Measurements from ENCODE around the gene SUMF1.
"Not testable (repeated sequence)": the region's sequence is repeated elsewhere in the genome, so short reads cannot be mapped to it uniquely, and the experiment has no call there.

SUMF1 gene

GRCh38 chr3:4461468-4462090, 5.5 kb downstream of the SUMF1 start:
- H3K9me3 Mint-ChIP-seq = no peaks in the 10 kb centered on the region
- no peak overlapping the region for H3K4me3 Mint-ChIP-seq
- H3K27ac Mint-ChIP-seq = no peak overlapping the region

GRCh38 chr3:4460334-4460733, 6.7 kb downstream of the SUMF1 start:
- H3K9me3 Mint-ChIP-seq = no peaks in the 10 kb centered on the region
- no peak overlapping the region for H3K27ac Mint-ChIP-seq
- no peak for DNase-seq (ENCODE audit: low spot score)
- H3K4me3 Mint-ChIP-seq = no peak overlapping the region
- H3K36me3 Mint-ChIP-seq (ENCODE audit: low read depth) = no peaks in the 10 kb centered on the region
- no peaks in the 10 kb centered on the region for H3K27me3 Mint-ChIP-seq (ENCODE audit: low read depth)
- H3K4me1 Mint-ChIP-seq (ENCODE audit: low read depth) = peaks cover 6% of the 10 kb centered on the region

More at GRCh38 chr3:4461468-4462090, 5.5 kb downstream of the SUMF1 start:
- no peak for DNase-seq (ENCODE audit: low spot score)
- Mint-ChIP-seq H3K36me3 (ENCODE audit: low read depth) (no peaks in the 10 kb centered on the region), H3K4me1 (ENCODE audit: low read depth) (peaks cover 11% of the 10 kb centered on the region), H3K27me3 (ENCODE audit: low read depth) (no peaks in the 10 kb centered on the region)

- Mint-ChIP-seq H3K27ac (no peak overlapping the region), H3K36me3 (ENCODE audit: low read depth) (no peaks in the 10 kb centered on the region), H3K9me3 (no peaks in the 10 kb centered on the region), H3K4me1 (ENCODE audit: low read depth) (peaks cover 6% of the 10 kb centered on the region), H3K4me3 (no peak overlapping the region), H3K27me3 (ENCODE audit: low read depth) (no peaks in the 10 kb centered on the region)
- DNase-seq (ENCODE audit: low spot score) = no peak
These were observed 8.1 kb downstream of the SUMF1 start for GRCh38 chr3:4458961-4459360.

- not testable (repeated sequence) for H3K27ac Mint-ChIP-seq; DNase-seq (ENCODE audit: low spot score); H3K4me1 Mint-ChIP-seq (ENCODE audit: low read depth); H3K9me3 Mint-ChIP-seq; H3K4me3 Mint-ChIP-seq; H3K36me3 Mint-ChIP-seq (ENCODE audit: low read depth); H3K27me3 Mint-ChIP-seq (ENCODE audit: low read depth)
These were observed 10.3 kb downstream of the SUMF1 start for GRCh38 chr3:4456780-4457179.

- H3K4me1 Mint-ChIP-seq (ENCODE audit: low read depth) = no peaks in the 10 kb centered on the region
- H3K36me3 Mint-ChIP-seq (ENCODE audit: low read depth) = peaks cover 2% of the 10 kb centered on the region
- H3K9me3 Mint-ChIP-seq = no peaks in the 10 kb centered on the region
- no peaks in the 10 kb centered on the region for H3K27me3 Mint-ChIP-seq (ENCODE audit: low read depth)
- no peak for DNase-seq (ENCODE audit: low spot score)
- H3K27ac Mint-ChIP-seq = no peak overlapping the region
- no peak overlapping the region for H3K4me3 Mint-ChIP-seq
These were observed 12.9 kb downstream of the SUMF1 start for GRCh38 chr3:4454142-4454541.

GRCh38 chr3:4449043-4449805, 17.8 kb downstream of the SUMF1 start:
- no peaks in the 10 kb centered on the region for H3K4me1 Mint-ChIP-seq (ENCODE audit: low read depth)
- DNase-seq (ENCODE audit: low spot score) = no peak
- H3K4me3 Mint-ChIP-seq = no peak overlapping the region
- peaks cover 2% of the 10 kb centered on the region for H3K36me3 Mint-ChIP-seq (ENCODE audit: low read depth)
- no peaks in the 10 kb centered on the region for H3K9me3 Mint-ChIP-seq
- no peak overlapping the region for H3K27ac Mint-ChIP-seq
- H3K27me3 Mint-ChIP-seq (ENCODE audit: low read depth) = no peaks in the 10 kb centered on the region

GRCh38 chr3:4448187-4448586, 18.9 kb downstream of the SUMF1 start:
- Mint-ChIP-seq H3K27me3 (ENCODE audit: low read depth) (no peaks in the 10 kb centered on the region), H3K4me3 (no peak overlapping the region), H3K36me3 (ENCODE audit: low read depth) (peaks cover 2% of the 10 kb centered on the region), H3K27ac (no peak overlapping the region), H3K4me1 (ENCODE audit: low read depth) (no peaks in the 10 kb centered on the region), H3K9me3 (no peaks in the 10 kb centered on the region)
- no peak for DNase-seq (ENCODE audit: low spot score)

GRCh38 chr3:4447295-4447999, 19.6 kb downstream of the SUMF1 start:
- no peak overlapping the region for H3K27ac Mint-ChIP-seq
- H3K27me3 Mint-ChIP-seq (ENCODE audit: low read depth) = no peaks in the 10 kb centered on the region
- no peaks in the 10 kb centered on the region for H3K4me1 Mint-ChIP-seq (ENCODE audit: low read depth)
- H3K36me3 Mint-ChIP-seq (ENCODE audit: low read depth) = peaks cover 3% of the 10 kb centered on the region
- no peak for DNase-seq (ENCODE audit: low spot score)
- no peaks in the 10 kb centered on the region for H3K9me3 Mint-ChIP-seq
- H3K4me3 Mint-ChIP-seq = no peak overlapping the region

- H3K9me3 Mint-ChIP-seq = no peaks in the 10 kb centered on the region
- peaks cover 4% of the 10 kb centered on the region for H3K36me3 Mint-ChIP-seq (ENCODE audit: low read depth)
- H3K27me3 Mint-ChIP-seq (ENCODE audit: low read depth) = no peaks in the 10 kb centered on the region
- no peak for DNase-seq (ENCODE audit: low spot score)
- no peak overlapping the region for H3K27ac Mint-ChIP-seq
- no peaks in the 10 kb centered on the region for H3K4me1 Mint-ChIP-seq (ENCODE audit: low read depth)
- no peak overlapping the region for H3K4me3 Mint-ChIP-seq
These were observed 26.1 kb downstream of the SUMF1 start for GRCh38 chr3:4440951-4441350.

GRCh38 chr3:4438296-4438695, 28.8 kb downstream of the SUMF1 start:
- Mint-ChIP-seq H3K9me3 (no peaks in the 10 kb centered on the region), H3K27ac (no peak overlapping the region), H3K27me3 (ENCODE audit: low read depth) (no peaks in the 10 kb centered on the region), H3K4me3 (no peak overlapping the region), H3K36me3 (ENCODE audit: low read depth) (peaks cover 7% of the 10 kb centered on the region), H3K4me1 (ENCODE audit: low read depth) (no peaks in the 10 kb centered on the region)
- DNase-seq (ENCODE audit: low spot score) = no peak

- Mint-ChIP-seq H3K4me3 (no peak overlapping the region), H3K36me3 (ENCODE audit: low read depth) (peaks cover 24% of the 10 kb centered on the region), H3K27me3 (ENCODE audit: low read depth) (no peaks in the 10 kb centered on the region)
These were observed 34.8 kb downstream of the SUMF1 start for GRCh38 chr3:4432259-4432658.

GRCh38 chr3:4429648-4430350, 37.3 kb downstream of the SUMF1 start:
- DNase-seq (ENCODE audit: low spot score) = no peak
- no peak overlapping the region for H3K4me3 Mint-ChIP-seq
- peaks cover 24% of the 10 kb centered on the region for H3K36me3 Mint-ChIP-seq (ENCODE audit: low read depth)
- no peak overlapping the region for H3K27ac Mint-ChIP-seq
- H3K4me1 Mint-ChIP-seq (ENCODE audit: low read depth) = peaks cover 6% of the 10 kb centered on the region
- H3K9me3 Mint-ChIP-seq = peaks cover 14% of the 10 kb centered on the region
- H3K27me3 Mint-ChIP-seq (ENCODE audit: low read depth) = no peaks in the 10 kb centered on the region

More at GRCh38 chr3:4432259-4432658, 34.8 kb downstream of the SUMF1 start:
- Mint-ChIP-seq H3K4me1 (ENCODE audit: low read depth) (no peaks in the 10 kb centered on the region), H3K9me3 (peaks cover 14% of the 10 kb centered on the region), H3K27ac (no peak overlapping the region)
- no peak for DNase-seq (ENCODE audit: low spot score)

- peaks cover 7% of the 10 kb centered on the region for H3K9me3 Mint-ChIP-seq
- no peak overlapping the region for H3K27ac Mint-ChIP-seq
- no peak overlapping the region for H3K4me3 Mint-ChIP-seq
- peaks cover 11% of the 10 kb centered on the region for H3K36me3 Mint-ChIP-seq (ENCODE audit: low read depth)
- H3K4me1 Mint-ChIP-seq (ENCODE audit: low read depth) = peaks cover 6% of the 10 kb centered on the region
- DNase-seq (ENCODE audit: low spot score) = no peak
- no peaks in the 10 kb centered on the region for H3K27me3 Mint-ChIP-seq (ENCODE audit: low read depth)
These were observed 40.2 kb downstream of the SUMF1 start for GRCh38 chr3:4426782-4427344.

Data from T-helper 2 cell treated with Interferon-gamma antibody and Interleukin-4, amounts not matched to agents 5 μg/mL and 100 μg/mL, for 36 hours (primary cell).